HG02981 (cell line): ENCODE measurements around the gene PLSCR2.
"Not testable (repeated sequence)": the region's sequence is repeated elsewhere in the genome, so short reads cannot be mapped to it uniquely, and the experiment has no call there.

Experiments used
- ATAC-seq: cut with Tn5 transposase; IDR thresholded peaks from one replicate; pipeline ENCODE4 v1.9.1; 2021; ENCODE audit warnings: mild to moderate bottlenecking, moderate library complexity; ENCODE audit not compliant: unreplicated experiment

The PLSCR2 gene

DNA sequence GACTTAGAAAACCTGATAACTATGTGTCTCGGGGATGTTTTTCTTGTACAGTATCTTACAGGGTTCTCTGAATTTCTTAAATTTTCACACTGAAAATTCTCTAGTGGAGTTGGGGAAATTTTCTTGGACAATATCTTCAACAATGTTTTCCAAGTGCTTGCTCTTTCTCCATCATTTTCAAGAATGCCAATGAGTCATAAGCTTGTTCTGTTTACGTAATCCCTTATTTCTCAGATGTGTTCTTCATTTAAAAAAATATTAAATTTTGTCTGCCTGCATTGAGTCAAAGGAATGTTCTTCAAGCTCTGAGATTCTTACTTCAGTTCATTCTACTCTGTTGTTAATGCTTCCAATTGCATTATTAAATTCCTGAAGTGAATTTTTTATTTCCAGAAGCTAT, 21.9 kb upstream of the PLSCR2 start:
- no peak for ATAC-seq

DNA sequence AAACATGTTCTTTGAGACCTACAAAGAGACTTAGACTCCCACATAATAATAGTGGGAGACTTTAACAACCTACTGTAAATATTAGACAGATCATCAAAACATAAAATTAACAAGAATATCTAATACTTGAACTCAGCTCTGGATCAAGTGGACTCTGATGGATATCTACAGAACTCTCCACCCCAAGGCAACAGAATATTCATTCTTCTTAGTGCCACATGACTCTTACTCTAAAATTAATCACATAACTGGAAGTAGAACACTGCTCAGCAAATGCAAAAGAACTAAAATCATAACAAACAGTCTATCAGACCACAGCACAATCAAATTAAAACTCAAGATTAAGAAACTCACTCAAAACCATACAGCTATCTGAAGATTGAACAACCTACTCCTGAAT, 15.9 kb upstream of the PLSCR2 start:
- ATAC-seq: no peak

DNA sequence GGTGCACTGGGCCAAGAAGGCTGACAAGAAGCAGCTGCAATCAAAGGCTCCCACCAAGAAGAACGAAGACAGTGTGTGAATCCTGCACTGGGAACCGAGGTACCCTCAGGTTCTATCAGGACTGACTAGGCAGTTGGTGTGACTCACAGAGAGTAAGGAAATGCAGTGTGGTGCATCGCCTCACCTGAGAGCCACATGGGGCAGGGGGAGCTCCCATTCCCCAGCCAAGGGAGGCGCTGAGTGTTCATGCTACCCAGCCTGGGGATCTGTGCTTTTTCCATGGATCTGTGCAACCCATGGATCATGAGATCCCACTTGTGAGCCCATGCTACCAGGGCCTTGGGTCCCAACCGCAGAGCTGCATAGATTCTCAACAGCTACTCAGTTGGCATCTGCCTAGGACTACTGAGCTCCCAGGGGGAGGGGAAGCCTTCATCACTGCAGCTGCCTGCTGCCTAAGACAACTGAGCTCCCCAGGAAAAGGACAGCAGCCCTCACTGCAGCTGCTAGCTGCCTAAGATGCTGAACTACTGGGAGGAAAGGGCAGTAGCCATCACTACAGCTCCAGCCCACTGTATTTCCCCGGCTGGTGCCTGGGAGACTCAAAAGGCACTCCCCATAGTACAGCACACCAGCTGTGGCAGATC, 6.9 kb upstream of the PLSCR2 start:
- ATAC-seq: no peak

DNA sequence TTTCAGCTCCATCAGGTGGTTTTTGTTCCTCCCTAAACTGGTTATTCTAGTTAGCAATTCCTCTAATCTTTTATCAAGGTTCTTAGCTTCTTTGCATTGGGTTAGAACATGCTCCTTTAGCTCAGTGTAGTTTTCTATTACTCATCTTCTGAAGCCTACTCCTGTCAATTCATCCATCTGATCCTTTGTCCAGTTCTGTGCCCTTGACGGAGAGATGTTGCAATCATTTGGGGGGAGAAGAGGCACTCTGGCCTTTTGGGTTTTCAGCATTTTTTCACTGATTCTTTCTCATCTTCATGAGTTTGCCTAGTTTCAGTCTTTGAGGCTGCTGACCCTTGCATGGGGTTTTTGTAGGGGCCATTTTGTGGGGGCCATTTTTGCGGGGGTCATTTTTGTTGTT, 5.6 kb upstream of the PLSCR2 start:
- not testable (repeated sequence) for ATAC-seq

DNA sequence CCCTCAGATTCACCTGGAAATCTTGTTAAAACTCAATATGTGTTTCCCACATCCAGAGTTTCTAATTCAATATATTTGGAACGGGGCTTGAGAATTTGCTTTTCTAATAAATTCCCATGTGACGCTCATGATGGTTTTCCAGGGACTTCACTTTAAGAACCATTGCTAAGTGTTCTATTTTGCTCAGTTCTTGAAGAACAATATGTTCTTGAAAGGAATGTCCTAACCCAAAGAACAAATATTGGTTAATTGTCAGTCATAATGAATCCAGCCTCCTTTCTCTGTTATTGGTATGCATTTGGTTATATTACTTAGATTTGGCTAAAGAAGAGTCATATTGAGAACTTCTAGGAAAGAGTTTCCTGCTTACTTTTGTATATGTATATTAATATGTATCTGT, 4.4 kb upstream of the PLSCR2 start:
- no peak for ATAC-seq

DNA sequence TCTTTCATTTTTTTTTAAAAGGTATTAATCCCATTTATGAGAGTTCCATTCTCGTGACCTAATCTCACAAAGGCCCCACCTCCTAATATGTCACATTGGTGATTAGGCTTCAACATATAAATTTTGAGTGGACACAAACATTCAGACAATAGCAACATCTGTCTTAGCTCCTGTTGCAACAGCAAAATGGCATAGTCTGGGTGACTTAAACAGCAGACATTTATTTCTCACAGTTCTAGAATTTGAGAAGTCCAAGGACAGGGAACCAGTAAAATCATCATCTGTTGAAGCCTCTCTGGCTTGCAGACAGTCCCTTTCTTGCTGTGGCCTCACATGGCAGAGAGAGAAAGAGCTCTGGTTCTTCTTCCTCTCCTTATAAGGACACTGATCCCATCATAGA, 3.2 kb upstream of the PLSCR2 start:
- ATAC-seq: no peak

DNA sequence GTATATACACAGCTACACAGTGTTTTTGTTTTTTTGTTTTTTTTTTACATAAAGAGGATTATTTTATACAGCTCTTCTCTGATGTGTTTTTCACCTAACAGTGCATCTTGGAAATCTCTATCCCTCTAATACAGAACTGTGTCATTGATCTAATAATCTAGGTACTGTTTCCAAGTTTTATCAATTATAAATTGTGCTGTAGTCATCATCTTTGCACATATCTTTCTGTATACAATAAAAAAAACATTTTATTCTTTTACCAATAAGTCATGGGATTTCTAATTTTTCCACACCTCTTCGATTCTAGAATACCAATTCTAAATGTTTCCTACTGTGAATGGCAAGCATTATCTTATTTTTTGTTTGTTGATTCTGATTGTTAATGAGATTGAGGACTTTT, 1.7 kb upstream of the PLSCR2 start:
- ATAC-seq: no peak

DNA sequence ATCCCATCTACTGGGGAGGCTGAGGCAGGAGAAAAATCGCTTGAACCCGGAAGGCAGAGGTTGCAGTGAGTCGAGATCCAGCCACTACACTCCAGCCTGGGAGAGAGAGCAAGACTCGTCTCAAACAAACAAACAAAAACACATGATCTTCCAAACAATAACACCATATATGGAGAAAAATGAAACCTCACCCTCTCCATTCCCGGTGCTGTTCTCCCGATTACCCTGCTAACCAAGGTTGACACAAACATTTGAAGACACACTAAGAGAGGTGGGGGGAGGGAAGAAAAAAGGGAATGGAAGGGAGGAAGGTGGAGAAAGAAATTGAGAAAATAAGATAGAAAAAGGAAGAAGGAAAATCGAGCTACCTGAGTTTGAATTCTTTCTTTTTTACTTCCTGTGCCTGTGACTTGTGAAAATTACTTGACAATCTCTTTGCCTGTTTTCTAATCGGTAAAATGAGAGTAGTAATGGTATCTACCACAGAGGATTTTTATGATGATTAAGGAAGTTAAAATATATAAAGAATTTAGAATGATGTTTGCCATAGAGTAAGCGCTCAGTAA, 1.1 kb upstream of the PLSCR2 start:
- ATAC-seq: no peak

DNA sequence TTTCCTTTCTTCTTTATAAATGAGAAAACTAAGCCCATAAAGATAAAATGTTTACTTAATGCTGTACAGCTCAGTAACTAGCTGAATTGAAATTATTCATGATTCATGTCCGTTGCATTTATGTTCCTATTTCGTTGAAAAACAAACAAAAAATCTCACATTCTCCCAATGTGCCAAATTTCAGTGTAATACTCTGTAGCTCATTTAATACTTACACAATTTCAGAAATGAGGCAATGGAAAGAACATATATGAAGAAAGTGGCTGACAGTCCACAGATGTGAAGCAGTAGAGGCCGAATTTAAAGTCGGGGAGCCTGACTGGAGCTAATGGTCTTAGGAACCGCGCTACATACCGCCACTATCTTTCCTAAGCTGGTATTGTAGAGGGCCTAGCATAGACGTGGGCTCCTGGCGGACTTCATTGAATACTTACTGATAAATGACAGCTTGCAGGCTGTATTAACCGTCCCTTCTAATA, 651 bp downstream of the PLSCR2 start:
- ATAC-seq: no peak

DNA sequence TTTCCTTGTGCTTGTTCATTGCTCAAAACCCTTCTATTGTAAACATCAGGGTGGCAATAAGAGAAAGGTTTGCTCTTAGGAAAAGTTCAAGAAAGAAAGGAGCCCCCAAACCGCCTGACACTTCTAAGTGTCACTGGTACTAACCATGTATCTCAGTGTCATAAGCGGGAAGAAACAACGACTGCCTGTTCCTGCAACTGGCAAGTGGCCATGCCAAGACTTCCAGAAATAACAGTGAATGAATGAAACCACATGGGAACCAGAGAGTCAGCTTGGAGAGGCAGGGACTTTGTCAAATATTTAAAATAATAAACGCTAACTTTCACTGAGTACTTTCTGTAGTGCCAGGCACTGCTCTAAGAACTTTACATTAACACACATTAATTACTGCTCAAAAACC, 1.1 kb downstream of the PLSCR2 start:
- no peak for ATAC-seq

DNA sequence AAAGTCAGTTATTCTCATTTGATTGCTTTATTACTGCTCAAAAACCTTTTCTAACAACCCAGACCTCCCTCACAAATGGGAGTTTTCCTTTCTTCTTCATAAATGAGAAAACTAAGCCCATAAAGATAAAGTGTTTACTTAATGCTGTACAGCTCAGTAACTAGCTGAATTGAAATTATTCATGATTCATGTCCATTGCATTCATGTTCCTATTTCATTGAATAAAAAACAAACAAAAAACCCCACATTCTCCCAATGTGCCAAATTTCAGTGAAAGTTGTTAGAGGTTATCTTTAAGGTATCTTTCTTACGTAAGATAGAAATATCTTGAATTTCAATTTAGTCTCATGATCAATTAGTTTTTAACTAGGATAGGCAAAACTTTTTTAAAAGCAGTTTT, 2.8 kb downstream of the PLSCR2 start:
- ATAC-seq: no peak

DNA sequence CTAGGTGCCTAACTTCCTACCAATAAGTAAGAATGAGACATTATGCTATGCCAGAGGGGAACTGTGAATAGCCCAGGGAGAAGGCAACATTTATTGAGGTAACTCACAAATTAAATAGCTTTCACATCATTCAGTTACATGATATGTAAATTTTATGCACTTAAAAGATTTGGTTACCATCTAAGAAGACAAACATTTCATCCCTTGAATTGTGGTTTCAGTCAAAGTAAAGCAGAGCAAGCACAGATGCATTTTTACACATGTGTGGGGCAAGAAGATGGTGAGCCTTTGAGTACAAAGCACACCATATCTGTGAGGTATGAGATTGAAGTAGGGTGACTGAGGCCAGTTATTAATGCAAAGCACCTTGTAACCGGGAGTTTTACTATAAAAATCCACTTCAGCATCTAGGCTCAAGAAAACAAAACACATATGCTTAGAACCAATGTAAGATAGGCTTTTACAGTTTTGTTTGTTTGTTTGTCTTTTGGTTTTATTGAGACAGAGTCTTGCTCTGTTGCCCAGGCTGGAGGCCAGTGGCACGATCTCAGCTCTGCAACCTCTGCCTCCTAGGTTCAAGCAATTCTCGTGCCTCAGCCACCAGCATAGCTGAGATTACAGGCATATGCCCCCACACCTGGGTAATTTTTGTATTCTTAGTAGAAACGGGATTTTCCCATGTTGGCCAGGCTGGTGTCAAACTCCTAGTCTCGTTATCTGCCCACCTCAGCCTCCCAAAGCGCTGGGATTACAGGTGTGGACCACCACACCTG, 3.5 kb downstream of the PLSCR2 start:
- no peak for ATAC-seq

DNA sequence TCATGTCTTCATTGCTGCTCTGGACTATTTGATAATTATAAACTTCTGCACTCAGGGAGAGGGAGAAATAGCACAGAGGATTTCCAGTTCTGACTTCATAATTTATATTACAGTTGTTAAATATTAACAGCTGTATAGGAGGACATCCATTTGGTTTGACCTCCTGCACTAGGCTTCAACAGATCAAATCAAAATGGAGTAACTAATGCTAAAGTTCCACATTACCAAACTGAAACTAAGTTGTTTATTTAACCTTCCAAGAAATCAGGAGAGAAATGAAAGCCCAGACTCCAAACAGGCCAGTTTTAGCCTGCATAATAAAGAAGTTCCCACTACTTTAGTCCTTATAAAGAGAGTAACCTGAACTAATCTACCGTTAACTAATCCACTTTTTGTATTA, 4.6 kb downstream of the PLSCR2 start:
- ATAC-seq: no peak

DNA sequence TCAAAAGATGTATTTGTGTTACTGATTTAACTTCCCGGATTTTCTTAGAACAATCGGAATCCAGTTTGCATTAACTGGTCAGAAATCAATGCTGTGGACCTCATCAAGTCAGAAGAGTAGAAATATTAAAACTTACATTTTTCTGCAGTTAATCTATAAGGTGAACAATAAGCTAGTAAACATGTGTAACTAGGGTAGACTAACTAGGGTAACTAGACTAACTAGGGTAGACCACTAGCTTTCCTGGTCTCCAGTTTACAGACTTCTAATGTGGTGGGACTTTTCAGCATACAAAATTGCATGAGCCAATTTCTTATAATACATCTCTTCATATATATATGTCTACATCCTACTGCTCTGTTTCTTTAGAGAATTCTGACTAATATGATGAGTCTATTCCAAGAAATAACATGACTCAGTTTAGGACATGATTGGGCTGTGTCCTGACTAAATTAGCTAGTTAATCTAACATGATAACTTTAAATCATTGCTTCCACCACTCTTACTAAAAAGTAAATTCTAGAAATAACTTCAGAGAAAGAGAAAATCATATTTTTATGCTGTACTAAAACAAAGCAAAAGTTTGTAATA, 5.3 kb downstream of the PLSCR2 start:
- ATAC-seq: no peak

DNA sequence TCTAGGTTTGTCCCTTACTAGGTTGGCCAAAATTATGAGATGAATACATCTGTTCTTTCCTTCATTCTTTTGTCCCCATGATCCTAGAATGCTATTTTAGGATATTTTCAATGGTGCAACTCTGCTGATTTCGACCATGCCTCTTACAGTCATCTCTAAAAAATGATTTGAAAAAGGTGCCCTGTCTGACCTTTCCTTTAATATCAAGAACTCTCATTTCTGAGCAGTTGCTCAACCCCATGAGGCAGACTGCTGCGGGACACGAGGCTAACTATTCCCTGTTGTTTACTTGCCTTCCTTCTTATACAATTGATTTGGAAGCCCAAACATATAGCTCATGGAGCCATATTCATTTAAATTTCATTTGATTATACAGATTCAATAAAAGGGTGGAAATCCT, 14.6 kb downstream of the PLSCR2 start:
- ATAC-seq: no peak

DNA sequence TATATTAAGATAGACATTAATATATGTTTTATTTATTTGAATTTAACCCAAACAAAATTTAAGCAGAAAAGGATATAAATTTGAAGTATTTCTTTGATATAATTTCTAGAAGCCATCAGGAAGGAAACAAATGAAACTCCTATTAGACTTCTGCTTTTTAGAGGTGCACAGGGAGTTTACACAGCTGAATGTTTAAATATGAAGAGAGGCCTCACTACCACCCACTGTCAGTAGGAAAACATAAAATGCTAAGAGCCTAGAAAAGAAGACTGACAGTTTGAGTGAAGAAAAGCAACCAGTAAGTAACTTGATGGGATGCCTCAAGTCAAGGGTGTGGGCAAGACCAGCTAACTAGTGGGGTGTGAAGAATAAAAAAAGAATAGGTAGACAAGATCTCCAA, 19.7 kb downstream of the PLSCR2 start:
- ATAC-seq: no peak

DNA sequence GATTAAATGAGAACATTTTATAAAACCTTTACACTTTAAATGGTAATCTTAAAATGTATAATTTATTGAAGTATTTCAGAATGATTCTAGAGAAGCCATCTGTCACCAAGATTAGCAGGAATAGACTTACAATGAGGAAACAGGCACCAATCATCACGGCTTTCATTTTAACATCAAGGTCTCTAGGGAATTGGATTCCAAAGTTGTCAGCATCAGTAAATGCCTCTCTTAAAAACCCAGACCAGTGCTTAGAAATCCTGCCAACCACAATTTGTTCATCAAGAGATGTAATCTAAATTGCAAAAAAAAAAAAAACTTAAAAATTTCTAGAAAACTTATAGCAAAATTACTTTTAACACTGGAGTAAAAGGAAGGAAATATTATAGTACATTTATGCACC, 20.3 kb downstream of the PLSCR2 start:
- no peak for ATAC-seq

DNA sequence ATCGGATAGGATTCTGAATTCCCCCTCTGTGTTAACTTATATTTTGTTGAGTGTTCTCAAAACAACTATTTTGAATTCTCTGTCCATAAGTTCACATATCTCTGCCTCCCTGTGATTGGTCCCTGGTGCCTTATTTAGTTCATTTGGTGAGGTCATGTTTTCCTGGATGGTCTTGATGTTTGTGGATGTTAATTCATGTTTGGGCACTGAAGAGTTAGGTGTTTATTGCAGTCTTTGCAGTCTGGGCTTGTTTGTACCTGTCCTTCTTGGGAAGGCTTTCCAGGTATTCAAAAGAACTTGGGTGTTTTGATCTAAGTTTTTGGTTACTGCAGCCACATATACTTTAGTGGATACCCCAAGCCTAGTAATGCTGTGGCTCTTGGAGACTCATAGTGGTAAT, 23.3 kb downstream of the PLSCR2 start:
- ATAC-seq: no peak

DNA sequence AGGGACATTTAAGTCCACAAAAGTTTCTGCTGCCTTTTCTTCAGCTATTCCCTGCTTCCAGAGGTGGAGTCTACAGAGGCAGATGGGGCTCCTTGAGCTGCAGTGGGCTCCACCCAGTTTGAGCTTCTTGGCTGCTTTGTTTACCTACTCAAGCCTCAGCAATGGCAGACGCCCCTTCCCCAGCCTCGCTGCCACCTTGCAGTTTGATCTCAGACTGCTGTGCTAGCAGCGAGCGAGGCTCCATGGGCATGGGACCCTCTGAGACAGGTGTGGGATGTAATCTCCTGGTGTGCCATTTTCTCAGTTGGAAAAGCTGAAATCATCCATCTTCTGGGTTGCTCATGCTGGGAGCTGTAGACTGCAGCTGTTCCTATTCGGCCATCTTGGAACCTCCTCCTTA, 29.1 kb downstream of the PLSCR2 start:
- ATAC-seq: not testable (repeated sequence)

DNA sequence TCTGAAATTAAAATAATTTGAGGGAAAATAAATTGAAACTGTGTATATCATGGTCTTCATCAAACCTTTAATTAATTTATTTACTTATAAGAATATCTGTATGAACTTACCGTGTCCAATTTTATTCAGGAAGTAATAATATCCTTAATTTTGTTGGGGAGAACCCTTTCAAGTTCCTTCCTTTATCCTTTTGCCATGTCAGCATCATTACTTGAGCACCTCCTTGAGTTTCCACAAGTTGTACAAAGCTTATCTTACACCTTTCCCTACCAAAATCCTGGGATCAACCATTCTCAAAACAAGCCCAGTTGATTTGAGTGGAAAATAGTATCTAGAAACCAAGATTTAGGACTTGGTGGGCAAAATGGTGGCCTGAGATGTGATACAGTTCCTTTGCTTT, 37.3 kb downstream of the PLSCR2 start:
- ATAC-seq: no peak

DNA sequence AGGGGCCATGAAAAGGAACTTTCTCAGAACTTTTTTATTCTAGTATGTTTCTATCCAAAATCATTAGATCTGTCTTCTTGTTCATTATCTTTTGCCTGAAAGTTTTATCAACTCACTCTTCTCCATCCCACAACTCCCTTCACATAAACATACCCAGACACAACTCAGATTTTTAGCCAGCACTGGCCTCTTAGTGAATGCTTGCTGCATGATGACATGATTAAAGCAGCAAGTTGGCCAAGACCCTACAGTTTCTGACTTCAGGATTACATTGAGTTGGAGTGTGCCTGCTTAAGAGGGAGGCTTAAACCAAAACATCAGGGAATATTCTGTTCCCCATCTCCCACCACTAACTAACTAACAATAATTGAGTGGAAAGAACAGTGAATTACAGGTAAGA, 38.1 kb downstream of the PLSCR2 start:
- no peak for ATAC-seq

DNA sequence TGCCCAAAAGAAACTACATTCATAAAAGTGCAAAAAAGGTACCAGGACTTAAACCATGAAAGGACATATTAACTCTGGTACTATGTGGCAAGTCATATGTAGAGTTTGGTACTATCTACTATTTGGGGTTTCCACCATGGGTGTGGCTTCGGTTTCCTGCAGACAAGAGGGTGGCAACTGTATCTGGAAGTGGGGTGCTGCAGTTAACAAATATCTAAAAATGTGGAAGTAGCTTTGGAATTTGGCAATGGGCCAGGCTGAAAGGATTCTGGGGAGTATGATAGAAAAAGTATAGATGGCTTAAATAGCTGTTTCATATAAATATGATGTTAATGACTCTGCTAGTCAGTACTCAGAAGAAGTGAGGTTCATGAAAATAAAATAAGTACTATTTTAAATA, 44.0 kb downstream of the PLSCR2 start:
- no peak for ATAC-seq
